H9 (cell line): Measurements from ENCODE around the gene ERCC2. TPM values are rescaled to one million over a fixed set of nuclear protein-coding genes. Genes with fewer than 3 reads are reported as not detected.

ENCODE experiments used
- DNase-seq: peaks from one replicate; pipeline ENCODE4 v3.0.0-alpha.2; 2017
- H2AFZ ChIP-seq: one replicate; pipeline ENCODE4 v1.6.1; 2013; ENCODE audit warnings: mild to moderate bottlenecking, low read length, control low read depth, moderate library complexity
- H2AK5ac ChIP-seq: 2 replicates; pipeline ENCODE4 v1.6.1; 2013; ENCODE audit warnings: low read length, control low read depth, mixed read lengths; ENCODE audit not compliant: insufficient read length
- H2BK120ac ChIP-seq: one replicate; pipeline ENCODE4 v1.6.1; 2013; ENCODE audit warnings: low read depth, mild to moderate bottlenecking, low read length, control low read depth, inconsistent platforms; ENCODE audit not compliant: poor library complexity, severe bottlenecking
- H2BK12ac ChIP-seq: 2 replicates; pipeline ENCODE4 v1.6.1; 2013; ENCODE audit warnings: low read length, control low read depth, mixed read lengths, low read depth; ENCODE audit not compliant: insufficient read length
- H2BK15ac ChIP-seq: 2 replicates; pipeline ENCODE4 v1.6.1; 2013; ENCODE audit warnings: low read depth, low read length, control low read depth
- H2BK20ac ChIP-seq: one replicate; pipeline ENCODE4 v1.6.1; 2013; ENCODE audit warnings: low read depth, mild to moderate bottlenecking, low read length, control low read depth, inconsistent platforms; ENCODE audit not compliant: poor library complexity, severe bottlenecking
- H2BK5ac ChIP-seq: 2 replicates; pipeline ENCODE4 v1.6.1; 2013; ENCODE audit warnings: low read length, control low read depth, mixed read lengths; ENCODE audit not compliant: insufficient read length
- H3K14ac ChIP-seq: 2 replicates; pipeline ENCODE4 v1.6.1; 2013; ENCODE audit warnings: low read length, control low read depth; ENCODE audit not compliant: insufficient read depth
- H3K18ac ChIP-seq: 2 replicates; pipeline ENCODE4 v1.6.1; 2013; ENCODE audit warnings: low read depth, mild to moderate bottlenecking, mixed read lengths, low read length, control low read depth; ENCODE audit not compliant: insufficient read length
- H3K23ac ChIP-seq: 2 replicates; pipeline ENCODE4 v1.6.1; 2013; ENCODE audit warnings: low read length, control low read depth, mixed read lengths, low read depth; ENCODE audit not compliant: insufficient read length
- H3K23me2 ChIP-seq: 2 replicates; pipeline ENCODE4 v1.6.1; 2013; ENCODE audit warnings: low read depth, mild to moderate bottlenecking, mixed read lengths, low read length, control low read depth; ENCODE audit not compliant: insufficient read length, poor library complexity, severe bottlenecking
- H3K27ac ChIP-seq: 2 replicates; pipeline ENCODE4 v1.5.1; 2013; ENCODE audit warnings: low read length, control low read depth, mixed read lengths, low read depth; ENCODE audit not compliant: insufficient read length
- H3K27me3 ChIP-seq: 2 replicates; pipeline ENCODE4 v1.6.1; 2013; ENCODE audit warnings: low read length, control low read depth, inconsistent platforms; ENCODE audit not compliant: insufficient read depth
- H3K4ac ChIP-seq: 2 replicates; pipeline ENCODE4 v1.6.1; 2013; ENCODE audit warnings: low read depth, mild to moderate bottlenecking, control low read depth, inconsistent platforms, low read length, moderate library complexity
- H3K4me1 ChIP-seq: 2 replicates; pipeline ENCODE4 v1.6.1; 2013; ENCODE audit warnings: low read length, control low read depth, inconsistent platforms; ENCODE audit not compliant: insufficient read depth
- H3K4me2 ChIP-seq: 2 replicates; pipeline ENCODE4 v1.6.1; 2013; ENCODE audit warnings: low read length, control low read depth, mixed read lengths; ENCODE audit not compliant: insufficient read length, insufficient read depth
- H3K56ac ChIP-seq: 2 replicates; pipeline ENCODE4 v1.6.1; 2013; ENCODE audit warnings: low read depth, mild to moderate bottlenecking, mixed read lengths, low read length, control low read depth; ENCODE audit not compliant: insufficient read length
- H3K79me1 ChIP-seq: 2 replicates; pipeline ENCODE4 v1.6.1; 2013; ENCODE audit warnings: low read depth, mild to moderate bottlenecking, moderate library complexity, low read length, control low read depth, inconsistent platforms; ENCODE audit not compliant: insufficient read depth, poor library complexity, severe bottlenecking
- H3K79me2 ChIP-seq: 2 replicates; pipeline ENCODE4 v1.6.1; 2013; ENCODE audit warnings: low read length, control low read depth, inconsistent platforms; ENCODE audit not compliant: insufficient read depth
- H3K9ac ChIP-seq: 2 replicates; pipeline ENCODE4 v1.6.1; 2013; ENCODE audit warnings: low read length, control low read depth, mixed read lengths; ENCODE audit not compliant: insufficient read length; ENCODE audit errors: extremely low read depth
- H3K9me3 ChIP-seq: one replicate; pipeline ENCODE4 v1.6.1; 2013; ENCODE audit warnings: low read depth, low read length, inconsistent platforms; ENCODE audit not compliant: control insufficient read depth
- H3T11ph ChIP-seq: one replicate; pipeline ENCODE4 v1.6.1; 2013; ENCODE audit warnings: mild to moderate bottlenecking, low read length, control low read depth, inconsistent platforms
- H4K20me1 ChIP-seq: one replicate; pipeline ENCODE4 v1.6.1; 2013; ENCODE audit not compliant: control insufficient read depth, insufficient read length, insufficient read depth
- H4K5ac ChIP-seq: 2 replicates; pipeline ENCODE4 v1.6.1; 2013; ENCODE audit warnings: low read depth, mild to moderate bottlenecking, mixed read lengths, low read length, control low read depth; ENCODE audit not compliant: insufficient read length
- H4K8ac ChIP-seq: replicated peaks from 2 replicates; pipeline ENCODE4 v1.6.1; 2013; ENCODE audit warnings: low read length, control low read depth, mixed read lengths, low read depth; ENCODE audit not compliant: insufficient read length
- H4K91ac ChIP-seq: 2 replicates; pipeline ENCODE4 v1.6.1; 2013; ENCODE audit warnings: low read depth, mild to moderate bottlenecking, moderate library complexity, mixed read lengths, low read length, control low read depth; ENCODE audit not compliant: insufficient read length
- H3K27ac Mint-ChIP-seq, 3 experiments: 2 replicates in 2 of 3; 3 replicates in 1 of 3; pipeline ENCODE4 v1.8.0; 2020 to 2021; ENCODE audit warnings: mixed read lengths in 3 of 3, mild to moderate bottlenecking in 1 of 3, moderate library complexity in 1 of 3
- H3K27me3 Mint-ChIP-seq: 2 replicates; pipeline ENCODE4 v1.8.0; 2021; ENCODE audit warnings: low read depth, mild to moderate bottlenecking, moderate library complexity, mixed read lengths
- H3K36me3 Mint-ChIP-seq, 3 experiments: 2 replicates in 2 of 3; 3 replicates in 1 of 3; pipeline ENCODE4 v1.8.0; 2020 to 2021; ENCODE audit warnings: low read depth in 3 of 3, mixed read lengths in 3 of 3; ENCODE audit not compliant: insufficient read depth in 1 of 3
- H3K4me1 Mint-ChIP-seq, 2 experiments: 2 replicates each; pipeline ENCODE4 v1.8.0; 2020; ENCODE audit warnings: mixed read lengths in 2 of 2
- H3K4me3 Mint-ChIP-seq, 2 experiments: 2 replicates in 1 of 2; 3 replicates in 1 of 2; pipeline ENCODE4 v1.8.0; 2020 to 2021; ENCODE audit warnings: mild to moderate bottlenecking in 2 of 2, mixed read lengths in 2 of 2, moderate library complexity in 1 of 2
- H3K9me3 Mint-ChIP-seq, 2 experiments: 2 replicates in 1 of 2; 3 replicates in 1 of 2; pipeline ENCODE4 v1.8.0; 2020; ENCODE audit warnings: mild to moderate bottlenecking in 2 of 2, mixed read lengths in 2 of 2, moderate library complexity in 1 of 2
- CTCF ChIP-seq: fragments of 200-600 bp; sonication (generic); conservative IDR thresholded peaks from 3 replicates; pipeline ENCODE4 v1.8.0; 2021; ENCODE audit warnings: antibody characterized with exemption, mild to moderate bottlenecking
- WGBS: extraction: QIAGEN DNeasy Blood & Tissue Kit; methylation state at CpG from one replicate; pipeline ENCODE4 v1.1.7; 2013; ENCODE audit warnings: missing lambda C conversion rate, low lambda C conversion rate, mixed read lengths; ENCODE audit not compliant: insufficient read length; ENCODE audit errors: extremely low coverage; 5-methylcytosine and 5-hydroxymethylcytosine counted together
- total RNA-seq: library from RNA; stranded (reverse); gene quantifications from 2 replicates; pipeline ENCODE4 v1.2.1, GENCODE V29; 2021

Gene ERCC2
- total RNA-seq, 1 experiment from 2014 or later, result 98.7 TPM

GRCh38 chr19:45351401-45351952 is 18.9 kb downstream of the ERCC2 start:
- Histone ChIP-seq H3K27ac (no peak overlapping the region), H2AK5ac (no peak overlapping the region), H2BK5ac (no peak overlapping the region), H2BK20ac (no peak overlapping the region), H3K14ac (no peak overlapping the region), H3K9me3 (no peaks in the 10 kb centered on the region), H3K9ac (no peak overlapping the region), H3K18ac (no peak overlapping the region), H2BK12ac (no peak overlapping the region), H2BK15ac (no peak overlapping the region), H3K4ac (no peak overlapping the region), H3K23ac (no peak overlapping the region), H3K23me2 (no peaks in the 10 kb centered on the region), H4K5ac (no peak overlapping the region), H3K4me2 (no peak overlapping the region), H2AFZ (no peak overlapping the region), H3T11ph (no peak overlapping the region), H3K56ac (no peak overlapping the region), H3K79me2 (no peaks in the 10 kb centered on the region), H4K8ac (no peak overlapping the region), H3K27me3 (no peaks in the 10 kb centered on the region), H3K79me1 (no peaks in the 10 kb centered on the region), H3K4me1 (no peaks in the 10 kb centered on the region), H4K20me1 (peaks cover 2% of the 10 kb centered on the region), H2BK120ac (no peak overlapping the region), H4K91ac (no peak overlapping the region)
- H3K9me3 Mint-ChIP-seq, result no peaks in the 10 kb centered on the region
- TF ChIP-seq CTCF, result no peak
- H3K27me3 Mint-ChIP-seq, result no peaks in the 10 kb centered on the region
- H3K36me3 Mint-ChIP-seq, result peaks cover 38 to 74% (median 69%) of the 10 kb centered on the region in 3 experiments; a peak in 6 of 7 replicates
- peaks cover 8 to 17% of the 10 kb centered on the region in 2 experiments; a peak in 3 of 4 replicates for H3K4me1 Mint-ChIP-seq
- H3K4me3 Mint-ChIP-seq, result no peak overlapping the region
- no CpG with 5 or more reads among the region's 13 CpGs for WGBS
- no peak overlapping the region for H3K27ac Mint-ChIP-seq
- no peak for DNase-seq
